ENCODE data around the gene GAS2L3. TPM values are rescaled to one million over a fixed set of nuclear protein-coding genes. Genes with fewer than 3 reads are reported as not detected.

GAS2L3 gene
- total RNA-seq, 5 donors from 2014 or later (not counting 1 experiment from before 2014, with no cell fraction given), result 0.09 to 0.16 TPM; not detected in 3

DNA sequence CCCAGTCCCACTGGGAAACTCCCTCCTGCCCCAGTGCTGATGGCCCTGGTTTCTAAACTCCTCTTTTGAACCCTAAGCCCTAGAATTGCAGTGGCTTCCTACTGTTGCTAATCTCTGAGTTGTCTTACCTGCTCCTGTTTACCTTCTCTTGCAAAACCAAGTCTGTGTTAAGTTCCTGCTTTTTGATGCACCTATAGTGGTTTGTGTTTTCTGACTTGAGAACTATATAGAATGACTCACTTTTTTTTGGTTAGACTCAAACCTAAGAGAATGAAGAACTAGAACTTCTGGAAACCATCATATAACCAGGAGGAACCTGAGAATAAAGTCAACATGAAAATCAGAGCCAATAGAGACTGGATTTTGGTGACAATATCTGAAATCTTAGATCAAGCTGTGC, 5.5 kb upstream of the GAS2L3 start:
- Mint-ChIP-seq H3K9me3 (no peaks in the 10 kb centered on the region), H3K27me3 (peaks cover 11 to 34% of the 10 kb centered on the region in 2 donors)

DNA sequence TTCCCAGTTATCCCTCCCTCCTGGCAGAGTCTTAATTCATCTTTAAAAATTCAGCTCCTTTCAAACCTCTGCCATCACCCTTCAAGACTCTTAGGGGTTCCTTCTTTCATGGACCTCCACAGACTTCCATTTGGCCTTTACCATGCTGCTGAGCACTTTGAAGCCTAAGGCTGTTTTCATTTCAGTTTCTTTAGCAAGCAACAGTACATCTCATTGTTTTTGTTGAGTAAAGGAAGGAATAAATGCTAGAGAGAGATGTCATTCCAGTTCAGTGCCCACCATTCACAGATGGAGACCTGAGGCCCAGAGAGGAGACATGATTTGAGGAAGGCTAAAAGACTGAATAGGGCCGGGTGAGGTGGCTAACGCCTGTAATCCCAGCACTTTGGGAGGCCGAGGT, 1.3 kb upstream of the GAS2L3 start:
- Histone ChIP-seq H3K9me3 (no peaks in the 10 kb centered on the region), H3K36me3 (ENCODE audit: control insufficient read depth in 2 of 2, extremely low read depth in 1 of 2, insufficient read depth in 1 of 2, low read length in 1 of 2) (no peaks in the 10 kb centered on the region), H3K4me1 (ENCODE audit: control insufficient read depth in 1 of 2, extremely low read depth in 1 of 2, insufficient read depth in 2 of 2, low read length in 2 of 2) (peaks cover 2 to 16% of the 10 kb centered on the region in 2 experiments), H3K4me3 (ENCODE audit: control insufficient read depth in 1 of 2, extremely low read depth in 1 of 2, low read length in 1 of 2) (no peak overlapping the region), H3K27ac (ENCODE audit: low read length) (no peak overlapping the region), H3K27me3 (replicated peaks in 1 of 2; ENCODE audit: control insufficient read depth in 2 of 2, extremely low read depth in 1 of 2, insufficient read depth in 2 of 2, low read length in 1 of 2) (peaks cover under 1 to 20% of the 10 kb centered on the region in 2 experiments)
- CTCF ChIA-PET, result no interaction called here
- peaks cover 14 to 29% of the 10 kb centered on the region in 2 donors for H3K27me3 Mint-ChIP-seq
- no peak for ATAC-seq (replicated peaks in 1 of 4)
- H3K27ac Mint-ChIP-seq, result no peak overlapping the region
- H3K4me3 Mint-ChIP-seq, result peak overlapping the region; percentile 37 to 57 (median 45)
- H3K9me3 Mint-ChIP-seq, result no peaks in the 10 kb centered on the region
- H3K4me1 Mint-ChIP-seq, result peaks cover 10 to 18% (median 17%) of the 10 kb centered on the region in 3 donors
- POLR2A ChIA-PET, result no interaction called here
- WGBS (ENCODE audit: insufficient coverage), result no CpG with 5 or more reads among the region's 3 CpGs
- H3K36me3 Mint-ChIP-seq, result no peaks in the 10 kb centered on the region
- DNase-seq, result no peak

More for the DNA sequence above, 5.5 kb upstream of the GAS2L3 start:
- peaks cover 0 to 4% (median 3%) of the 10 kb centered on the region in 3 donors for H3K4me1 Mint-ChIP-seq
- H3K27ac Mint-ChIP-seq, result no peak overlapping the region
- Histone ChIP-seq H3K4me1 (ENCODE audit: control insufficient read depth in 1 of 2, extremely low read depth in 1 of 2, insufficient read depth in 2 of 2, low read length in 2 of 2) (peaks cover 0 to 1% of the 10 kb centered on the region in 2 experiments), H3K4me3 (ENCODE audit: control insufficient read depth in 1 of 2, extremely low read depth in 1 of 2, low read length in 1 of 2) (no peak overlapping the region), H3K27ac (ENCODE audit: low read length) (no peak overlapping the region), H3K36me3 (ENCODE audit: control insufficient read depth in 2 of 2, extremely low read depth in 1 of 2, insufficient read depth in 1 of 2, low read length in 1 of 2) (no peaks in the 10 kb centered on the region), H3K9me3 (no peaks in the 10 kb centered on the region), H3K27me3 (replicated peaks in 1 of 2; ENCODE audit: control insufficient read depth in 2 of 2, extremely low read depth in 1 of 2, insufficient read depth in 2 of 2, low read length in 1 of 2) (peaks cover 2 to 6% of the 10 kb centered on the region in 2 experiments)
- no peaks in the 10 kb centered on the region for H3K36me3 Mint-ChIP-seq
- no peak for DNase-seq
- POLR2A ChIA-PET, result no interaction called here
- CTCF ChIA-PET, result no interaction called here
- no peak overlapping the region for H3K4me3 Mint-ChIP-seq
- ATAC-seq (replicated peaks in 1 of 4), result no peak

- POLR2A ChIA-PET, result no interaction called here
- peak overlapping the region; percentile 86 to 91 (median 87) for H3K4me3 Mint-ChIP-seq
- 10% methylated on average over 6 of the region's 15 CpGs for WGBS (ENCODE audit: insufficient coverage)
- Histone ChIP-seq H3K9me3 (no peaks in the 10 kb centered on the region), H3K27ac (ENCODE audit: low read length) (no peak overlapping the region), H3K27me3 (replicated peaks in 1 of 2; ENCODE audit: control insufficient read depth in 2 of 2, extremely low read depth in 1 of 2, insufficient read depth in 2 of 2, low read length in 1 of 2) (peaks cover 0 to 20% of the 10 kb centered on the region in 2 experiments), H3K36me3 (ENCODE audit: control insufficient read depth in 2 of 2, extremely low read depth in 1 of 2, insufficient read depth in 1 of 2, low read length in 1 of 2) (no peaks in the 10 kb centered on the region), H3K4me3 (ENCODE audit: control insufficient read depth in 1 of 2, extremely low read depth in 1 of 2, low read length in 1 of 2) (peak overlapping the region; percentile 63 to 81), H3K4me1 (ENCODE audit: control insufficient read depth in 1 of 2, extremely low read depth in 1 of 2, insufficient read depth in 2 of 2, low read length in 2 of 2) (peaks cover 2 to 16% of the 10 kb centered on the region in 2 experiments)
- H3K27ac Mint-ChIP-seq, result no peak overlapping the region
- H3K4me1 Mint-ChIP-seq, result peaks cover 10 to 18% (median 17%) of the 10 kb centered on the region in 3 donors
- no peak for DNase-seq
- CTCF ChIA-PET, result interaction anchor here in 1 of 2 donors (0.5 kb wide), 1 partner anchor 1923 kb away, joined by 3 read pairs; no protein-coding TSS in a partner anchor
- peaks cover 12 to 20% of the 10 kb centered on the region in 2 donors for H3K27me3 Mint-ChIP-seq
- peak in 1 of 4 experiments; percentile 14 for ATAC-seq (replicated peaks in 1 of 4)
- H3K9me3 Mint-ChIP-seq, result no peaks in the 10 kb centered on the region
- H3K36me3 Mint-ChIP-seq, result no peaks in the 10 kb centered on the region
Measured at GRCh38 chr12:100574187-100575074, 947 bp downstream of the GAS2L3 start.

DNA sequence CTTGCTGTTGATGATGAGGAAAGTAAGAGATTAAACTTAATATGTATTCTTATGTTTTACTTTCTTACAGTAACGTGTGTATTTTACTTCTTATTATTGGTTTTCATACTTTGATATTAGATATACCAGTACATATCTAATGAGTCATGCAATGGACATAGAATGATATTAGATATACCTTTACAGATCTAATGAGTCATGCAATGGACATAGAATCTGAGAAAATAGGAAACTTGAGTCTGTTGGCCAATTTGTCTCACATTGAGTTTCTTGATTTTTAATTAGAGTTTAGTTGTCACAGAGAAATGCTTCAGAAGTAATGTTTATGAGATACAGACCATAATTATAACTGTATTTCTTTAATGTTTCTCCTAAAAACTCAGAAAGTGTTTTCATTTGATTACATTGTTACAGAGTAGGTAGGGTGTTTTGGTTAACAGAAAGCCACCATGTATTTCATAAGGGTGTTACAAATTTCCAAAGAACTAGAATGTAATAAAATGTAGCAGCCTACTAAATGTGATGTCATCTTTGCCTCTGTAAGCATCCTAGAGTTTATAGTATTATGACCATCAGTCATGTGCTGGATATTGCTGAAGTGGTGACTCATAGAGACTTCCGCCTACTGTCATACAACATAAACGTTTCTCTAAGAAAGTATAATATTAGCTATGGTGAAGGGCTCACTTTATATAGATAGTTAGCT, 3.0 kb downstream of the GAS2L3 start:
- CTCF ChIA-PET, result no interaction called here
- H3K36me3 Mint-ChIP-seq, result no peaks in the 10 kb centered on the region
- no peak overlapping the region for H3K4me3 Mint-ChIP-seq
- peaks cover 10 to 18% (median 17%) of the 10 kb centered on the region in 3 donors for H3K4me1 Mint-ChIP-seq
- no peak overlapping the region for H3K27ac Mint-ChIP-seq
- no peaks in the 10 kb centered on the region for H3K36me3 ChIP-seq (ENCODE audit: control insufficient read depth in 2 of 2, extremely low read depth in 1 of 2, insufficient read depth in 1 of 2, low read length in 1 of 2)
- DNase-seq (no peak), ATAC-seq (replicated peaks in 1 of 4) (no peak)
- H3K27me3 Mint-ChIP-seq, result peaks cover 12 to 16% of the 10 kb centered on the region in 2 donors
- no peaks in the 10 kb centered on the region for H3K9me3 Mint-ChIP-seq
- H3K4me1 ChIP-seq (ENCODE audit: control insufficient read depth in 1 of 2, extremely low read depth in 1 of 2, insufficient read depth in 2 of 2, low read length in 2 of 2), result peaks cover 2 to 16% of the 10 kb centered on the region in 2 experiments
- no peaks in the 10 kb centered on the region for H3K9me3 ChIP-seq
- H3K4me3 ChIP-seq (ENCODE audit: control insufficient read depth in 1 of 2, extremely low read depth in 1 of 2, low read length in 1 of 2), result no peak overlapping the region
- no peak overlapping the region for H3K27ac ChIP-seq (ENCODE audit: low read length)
- whole genome bisulfite sequencing (ENCODE audit: insufficient coverage), result no CpG with 5 or more reads among the region's 3 CpGs
- peaks cover 0 to 20% of the 10 kb centered on the region in 2 experiments for H3K27me3 ChIP-seq (replicated peaks in 1 of 2; ENCODE audit: control insufficient read depth in 2 of 2, extremely low read depth in 1 of 2, insufficient read depth in 2 of 2, low read length in 1 of 2)
- POLR2A ChIA-PET, result no interaction called here

- CTCF ChIA-PET, result no interaction called here
- no peak for ATAC-seq (replicated peaks in 1 of 4)
- no peak overlapping the region for H3K27ac Mint-ChIP-seq
Measured at GRCh38 chr12:100578923-100579322, 5.4 kb downstream of the GAS2L3 start.

GRCh38 chr12:100579844-100580243, 6.4 kb downstream of the GAS2L3 start:
- Histone ChIP-seq H3K27me3 (replicated peaks in 1 of 2; ENCODE audit: control insufficient read depth in 2 of 2, extremely low read depth in 1 of 2, insufficient read depth in 2 of 2, low read length in 1 of 2) (no peaks in the 10 kb centered on the region), H3K4me3 (ENCODE audit: control insufficient read depth in 1 of 2, extremely low read depth in 1 of 2, low read length in 1 of 2) (no peak overlapping the region), H3K4me1 (ENCODE audit: control insufficient read depth in 1 of 2, extremely low read depth in 1 of 2, insufficient read depth in 2 of 2, low read length in 2 of 2) (no peaks in the 10 kb centered on the region), H3K36me3 (ENCODE audit: control insufficient read depth in 2 of 2, extremely low read depth in 1 of 2, insufficient read depth in 1 of 2, low read length in 1 of 2) (no peaks in the 10 kb centered on the region), H3K9me3 (no peaks in the 10 kb centered on the region), H3K27ac (ENCODE audit: low read length) (no peak overlapping the region)
- H3K4me3 Mint-ChIP-seq, result no peak overlapping the region
- ATAC-seq (replicated peaks in 1 of 4) (no peak), DNase-seq (no peak)
- H3K4me1 Mint-ChIP-seq, result no peaks in the 10 kb centered on the region
- 64% methylated on average over 2 of the region's 2 CpGs for WGBS (ENCODE audit: insufficient coverage)
- CTCF ChIA-PET, result no interaction called here
- H3K9me3 Mint-ChIP-seq, result peaks cover 3 to 9% (median 6%) of the 10 kb centered on the region in 3 donors
- peaks cover 4 to 16% of the 10 kb centered on the region in 2 donors for H3K27me3 Mint-ChIP-seq
- no peak overlapping the region for H3K27ac Mint-ChIP-seq
- H3K36me3 Mint-ChIP-seq, result no peaks in the 10 kb centered on the region
- POLR2A ChIA-PET, result no interaction called here

More at GRCh38 chr12:100578923-100579322, 5.4 kb downstream of the GAS2L3 start:
- peaks cover 6 to 9% (median 9%) of the 10 kb centered on the region in 3 donors for H3K4me1 Mint-ChIP-seq
- no peak for DNase-seq
- peaks cover 8 to 17% of the 10 kb centered on the region in 2 donors for H3K27me3 Mint-ChIP-seq
- Histone ChIP-seq H3K36me3 (ENCODE audit: control insufficient read depth in 2 of 2, extremely low read depth in 1 of 2, insufficient read depth in 1 of 2, low read length in 1 of 2) (no peaks in the 10 kb centered on the region), H3K27me3 (replicated peaks in 1 of 2; ENCODE audit: control insufficient read depth in 2 of 2, extremely low read depth in 1 of 2, insufficient read depth in 2 of 2, low read length in 1 of 2) (peaks cover 0 to 5% of the 10 kb centered on the region in 2 experiments), H3K9me3 (no peaks in the 10 kb centered on the region), H3K4me1 (ENCODE audit: control insufficient read depth in 1 of 2, extremely low read depth in 1 of 2, insufficient read depth in 2 of 2, low read length in 2 of 2) (peaks cover 1 to 5% of the 10 kb centered on the region in 2 experiments), H3K27ac (ENCODE audit: low read length) (no peak overlapping the region), H3K4me3 (ENCODE audit: control insufficient read depth in 1 of 2, extremely low read depth in 1 of 2, low read length in 1 of 2) (no peak overlapping the region)
- POLR2A ChIA-PET, result no interaction called here
- H3K9me3 Mint-ChIP-seq, result peaks cover 3 to 9% (median 6%) of the 10 kb centered on the region in 3 donors
- H3K36me3 Mint-ChIP-seq, result no peaks in the 10 kb centered on the region
- no peak overlapping the region for H3K4me3 Mint-ChIP-seq
- WGBS (ENCODE audit: insufficient coverage), result no CpG with 5 or more reads among the region's 5 CpGs

All from T-cell (primary cell).